A549 (cell line): Measurements from ENCODE around the gene AKAP11. TPM values are rescaled to one million over a fixed set of nuclear protein-coding genes. Genes with fewer than 3 reads are reported as not detected.

Experiments
- ATAC-seq, 2 experiments: fragments of 200-7000 bp in 1 of 2; fragments of >200 bp in 1 of 2; cut with Nextera tagmentation in 1 of 2; cut with Tn5 transposase in 1 of 2; 3 replicates each; pipeline versions ENCODE4 v1.8.0 to v1.9.1; 2018 to 2020; ENCODE audit warnings: mild to moderate bottlenecking in 1 of 2, moderate library complexity in 1 of 2
- CTCF ChIA-PET: fragments of 300-600 bp; sonication (Branson Sonifier 250); formaldehyde crosslinking; extraction: SDS; loops from one replicate; lab custom pipeline; 2021; ENCODE audit warnings: antibody characterized with exemption, inconsistent platforms; lab: Yijun Ruan, JAX
- POLR2A ChIA-PET: fragments of 350-600 bp; formaldehyde crosslinking; extraction: SDS; loops from one replicate; lab custom pipeline; 2021; ENCODE audit warnings: antibody characterized with exemption, inconsistent platforms; lab: Yijun Ruan, JAX
- DNase-seq, 2 experiments: peaks; one replicate each; pipeline versions ENCODE4 v3.0.0 to v3.0.0-alpha.2; 2011 to 2016; ENCODE audit warnings: low read depth in 1 of 2, low spot score in 1 of 2
- FAIRE-seq: peaks from 2 replicates; lab custom pipeline; 2011; peaks lifted over from hg19 to GRCh38; lab: Jason Lieb, UNC
- H3K27ac ChIP-seq, 2 experiments: fragments of >200 bp; sonication (Bioruptor Twin); formaldehyde crosslinking; 3 replicates each; pipeline ENCODE4 v1.5.1; 2016 to 2017
- H3K4me1 ChIP-seq: fragments of >200 bp; sonication (Bioruptor Twin); formaldehyde crosslinking; 3 replicates; pipeline ENCODE4 v1.6.1; 2016
- H3K4me2 ChIP-seq: fragments of >200 bp; sonication (Bioruptor Twin); formaldehyde crosslinking; 3 replicates; pipeline ENCODE4 v1.6.1; 2016
- H3K4me3 ChIP-seq: fragments of >200 bp; sonication (Bioruptor Twin); formaldehyde crosslinking; 3 replicates; pipeline ENCODE4 v1.5.1; 2016
- H3K9me3 ChIP-seq: fragments of >200 bp; sonication (Bioruptor Twin); formaldehyde crosslinking; 3 replicates; pipeline ENCODE4 v1.6.1; 2016
- BHLHE40 ChIP-seq: IDR thresholded peaks from 2 replicates; pipeline ENCODE4 v1.6.1; 2012; ENCODE audit warnings: low read depth, low read length, inconsistent platforms
- CBX8 ChIP-seq: fragments of 200-600 bp; sonication (generic); IDR thresholded peaks from 2 replicates; pipeline ENCODE4 v1.6.1; 2016
- CEBPB ChIP-seq, 2 experiments: fragments of >200 bp in 1 of 2; sonication (Bioruptor Twin) in 1 of 2; formaldehyde crosslinking in 1 of 2; IDR thresholded peaks; 2 replicates each; pipeline ENCODE4 v1.6.1; 2012 to 2016
- CHD2 ChIP-seq: fragments of 150-350 bp; IDR thresholded peaks from 2 replicates; pipeline ENCODE4 v1.6.1; 2014; ENCODE audit warnings: low read length; ENCODE audit not compliant: partially characterized antibody
- EHF ChIP-seq: fragments of 250-450 bp; sonication (Bioruptor Pico); IDR thresholded peaks from 2 replicates; pipeline ENCODE4 v1.5.0; 2020; ENCODE audit warnings: mild to moderate bottlenecking
- EP300 ChIP-seq, 2 experiments: fragments of >200 bp; sonication (Bioruptor Twin); formaldehyde crosslinking; IDR thresholded peaks; 2 replicates in 1 of 2; 3 replicates in 1 of 2; pipeline ENCODE4 v1.6.1; 2016 to 2017
- ESRRA ChIP-seq: fragments of 150-350 bp; IDR thresholded peaks from 2 replicates; pipeline ENCODE4 v1.6.1; 2014; ENCODE audit warnings: mild to moderate bottlenecking, low read length, borderline replicate concordance
- FOSB ChIP-seq: fragments of 250-450 bp; sonication (Bioruptor Pico); IDR thresholded peaks from 2 replicates; pipeline ENCODE4 v1.5.0; 2020; ENCODE audit warnings: mild to moderate bottlenecking, moderate library complexity
- FOSL2 ChIP-seq, 2 experiments: fragments of 450-650 bp in 1 of 2; fragments of >200 bp in 1 of 2; sonication (Bioruptor Twin) in 1 of 2; formaldehyde crosslinking; IDR thresholded peaks; 2 replicates each; pipeline versions ENCODE4 v1.5.0 to v1.6.1; 2016 to 2020; ENCODE audit warnings: mild to moderate bottlenecking in 1 of 2, moderate library complexity in 1 of 2
- HOXB13 ChIP-seq: fragments of 250-450 bp; sonication (Bioruptor Pico); IDR thresholded peaks from 2 replicates; pipeline ENCODE4 v1.5.0; 2020; ENCODE audit warnings: low read depth, mild to moderate bottlenecking, moderate library complexity
- MAFK ChIP-seq: fragments of 450-650 bp; IDR thresholded peaks from 2 replicates; pipeline ENCODE4 v1.6.1; 2014; ENCODE audit not compliant: partially characterized antibody
- MAZ ChIP-seq: fragments of 150-350 bp; IDR thresholded peaks from 2 replicates; pipeline ENCODE4 v1.6.1; 2014; ENCODE audit warnings: antibody characterized with exemption, low read depth, low read length, borderline replicate concordance
- PHF8 ChIP-seq: fragments of 200-600 bp; sonication (generic); IDR thresholded peaks from 2 replicates; pipeline ENCODE4 v1.6.1; 2016; ENCODE audit warnings: low read depth, mild to moderate bottlenecking, antibody characterized with exemption, moderate library complexity, borderline replicate concordance
- POLR2A ChIP-seq: IDR thresholded peaks from 2 replicates; pipeline ENCODE4 v1.6.1; 2012; ENCODE audit warnings: mild to moderate bottlenecking, low read length
- RAD21 ChIP-seq, 2 experiments: fragments of >200 bp in 1 of 2; sonication (Bioruptor Twin) in 1 of 2; formaldehyde crosslinking in 1 of 2; IDR thresholded peaks in 1 of 2; conservative IDR thresholded peaks in 1 of 2; 2 replicates in 1 of 2; 3 replicates in 1 of 2; pipeline ENCODE4 v1.6.1; 2012 to 2018; ENCODE audit warnings: inconsistent platforms in 1 of 2
- RCOR1 ChIP-seq: fragments of 150-350 bp; IDR thresholded peaks from 2 replicates; pipeline ENCODE4 v1.6.1; 2014; ENCODE audit warnings: antibody characterized with exemption, low read length, low read depth
- TFCP2L1 ChIP-seq: fragments of 250-450 bp; sonication (Bioruptor Pico); IDR thresholded peaks from 2 replicates; pipeline ENCODE4 v1.5.0; 2021; ENCODE audit warnings: mild to moderate bottlenecking
- TP53 ChIP-seq: fragments of 250-450 bp; sonication (Bioruptor Pico); IDR thresholded peaks from 2 replicates; pipeline ENCODE4 v1.5.0; 2021; ENCODE audit warnings: mild to moderate bottlenecking, moderate library complexity
- ZSCAN20 ChIP-seq: fragments of 250-450 bp; sonication (Bioruptor Pico); IDR thresholded peaks from 2 replicates; pipeline ENCODE4 v1.8.0; 2022; ENCODE audit warnings: mild to moderate bottlenecking, moderate library complexity
- WGBS: methylation state at CpG from one replicate; pipeline ENCODE4 v1.1.6; 2017; ENCODE audit errors: missing lambda C conversion rate; 5-methylcytosine and 5-hydroxymethylcytosine counted together
- polyA plus RNA-seq, 4 experiments: library from polyadenylated mRNA; depleted of rRNA in 3 of 4; stranded (reverse); fragments of >200 nt; fragmentation: RNase III in 1 of 4; extraction: RNeasy Plus Mini Kit Qiagen cat#74134 plus additional on column Dnase treatment in 1 of 4; gene quantifications; 2 replicates in 3 of 4; 3 replicates in 1 of 4; pipeline ENCODE4 v1.2.3, GENCODE V29; 2011 to 2017
- TF ChIP-seq, protein P1 (sequence below): fragments of >200 bp; sonication (Bioruptor Twin); formaldehyde crosslinking; IDR thresholded peaks from 3 replicates; pipeline ENCODE4 v1.6.1; 2016
- TF ChIP-seq, protein P2 (sequence below): IDR thresholded peaks from 2 replicates; pipeline ENCODE4 v1.6.1; 2012
- TF ChIP-seq, protein P3 (sequence below): fragments of 450-650 bp; IDR thresholded peaks from 2 replicates; pipeline ENCODE4 v1.6.1; 2014; ENCODE audit warnings: antibody characterized with exemption
- TF ChIP-seq, protein P4 (sequence below): fragments of >200 bp; sonication (Bioruptor Twin); formaldehyde crosslinking; IDR thresholded peaks from 3 replicates; pipeline ENCODE4 v1.5.1; 2016
- TF ChIP-seq, protein P5 (sequence below): fragments of 150-350 bp; IDR thresholded peaks from 2 replicates; pipeline ENCODE4 v1.6.1; 2014; ENCODE audit warnings: low read depth, mild to moderate bottlenecking, low read length
- TF ChIP-seq, protein P6 (sequence below): fragments of >200 bp; sonication (Bioruptor Twin); formaldehyde crosslinking; IDR thresholded peaks from 2 replicates; pipeline ENCODE4 v1.6.1; 2016
- TF ChIP-seq, protein P7 (sequence below): fragments of 250-450 bp; sonication (Bioruptor Pico); IDR thresholded peaks from 2 replicates; pipeline ENCODE4 v1.5.0; 2021; ENCODE audit warnings: mild to moderate bottlenecking, moderate library complexity, borderline replicate concordance

AKAP11 gene
- polyA plus RNA-seq, 2 of the 4 experiments (the other 2 are of a cell fraction), result 7.2 to 21.3 TPM

DNA sequence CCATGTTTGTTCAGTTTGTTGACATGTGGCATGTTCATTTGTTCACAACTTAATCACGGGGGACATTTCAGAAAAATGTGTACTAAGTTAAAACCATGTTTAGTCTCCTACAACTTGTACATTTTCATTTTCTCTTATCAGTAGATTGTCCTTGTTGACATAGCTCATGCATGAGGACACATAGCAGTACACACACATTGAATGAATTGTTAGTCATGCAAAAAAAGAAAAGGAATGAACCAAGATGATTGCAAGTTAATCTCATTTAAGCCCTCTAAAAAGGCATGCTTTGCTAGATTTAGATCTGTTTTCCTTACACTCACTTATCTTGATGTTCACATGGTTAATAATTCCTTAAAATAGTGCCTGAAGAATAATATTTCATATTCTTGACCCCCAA, 38.2 kb upstream of the AKAP11 start:
- Histone ChIP-seq H3K4me2 (no peak overlapping the region), H3K9me3 (no peaks in the 10 kb centered on the region), H3K27ac (no peak overlapping the region), H3K4me3 (no peak overlapping the region), H3K4me1 (peaks cover 12% of the 10 kb centered on the region)
- TF ChIP-seq TP53 (CRISPR knock-in tag), result no peak
- no peak for TF ChIP-seq FOSL2 (IDR thresholded peaks at IDR 0.05)
- no peak for TF ChIP-seq FOSL2 (CRISPR knock-in tag; IDR thresholded peaks at IDR 0.05)
- TF ChIP-seq MAZ, result no peak
- TF ChIP-seq TFCP2L1 (CRISPR knock-in tag), result no peak
- TF ChIP-seq ESRRA, result no peak
- no peak for TF ChIP-seq MAFK
- no peak for TF ChIP-seq CHD2
- CTCF ChIA-PET, result no interaction called here
- WGBS, result 57% methylated on average over 1 of the region's 1 CpG
- FAIRE-seq (no peak), ATAC-seq (no peak), DNase-seq (no peak)
- POLR2A ChIA-PET, result no interaction called here

DNA sequence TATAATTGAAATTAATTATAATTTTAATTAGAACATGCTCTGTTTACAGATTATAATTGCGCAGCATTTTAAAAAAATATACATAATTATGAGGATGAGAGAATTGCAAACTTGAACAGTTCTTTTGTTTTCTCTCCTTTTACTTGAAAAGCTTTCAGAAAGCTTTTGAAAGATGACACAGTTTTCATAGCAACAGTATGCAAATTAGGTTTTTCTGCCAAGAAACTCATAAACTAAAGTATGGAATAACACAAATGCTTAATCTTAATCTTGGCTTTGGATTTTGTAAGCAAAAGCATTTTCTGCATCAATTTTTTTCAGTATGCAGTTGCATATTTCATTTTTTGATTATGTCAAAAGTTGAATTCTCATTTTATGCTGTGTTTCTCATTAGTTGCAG, 32.8 kb upstream of the AKAP11 start:
- TF ChIP-seq TP53 (CRISPR knock-in tag), result no peak
- TF ChIP-seq, protein P1, sequence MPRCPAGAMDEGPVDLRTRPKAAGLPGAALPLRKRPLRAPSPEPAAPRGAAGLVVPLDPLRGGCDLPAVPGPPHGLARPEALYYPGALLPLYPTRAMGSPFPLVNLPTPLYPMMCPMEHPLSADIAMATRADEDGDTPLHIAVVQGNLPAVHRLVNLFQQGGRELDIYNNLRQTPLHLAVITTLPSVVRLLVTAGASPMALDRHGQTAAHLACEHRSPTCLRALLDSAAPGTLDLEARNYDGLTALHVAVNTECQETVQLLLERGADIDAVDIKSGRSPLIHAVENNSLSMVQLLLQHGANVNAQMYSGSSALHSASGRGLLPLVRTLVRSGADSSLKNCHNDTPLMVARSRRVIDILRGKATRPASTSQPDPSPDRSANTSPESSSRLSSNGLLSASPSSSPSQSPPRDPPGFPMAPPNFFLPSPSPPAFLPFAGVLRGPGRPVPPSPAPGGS, result no peak
- no peak for TF ChIP-seq POLR2A
- TF ChIP-seq CHD2, result no peak
- TF ChIP-seq ZSCAN20, result no peak
- TF ChIP-seq, protein P2, sequence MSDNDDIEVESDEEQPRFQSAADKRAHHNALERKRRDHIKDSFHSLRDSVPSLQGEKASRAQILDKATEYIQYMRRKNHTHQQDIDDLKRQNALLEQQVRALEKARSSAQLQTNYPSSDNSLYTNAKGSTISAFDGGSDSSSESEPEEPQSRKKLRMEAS, result no peak
- TF ChIP-seq, protein P3, sequence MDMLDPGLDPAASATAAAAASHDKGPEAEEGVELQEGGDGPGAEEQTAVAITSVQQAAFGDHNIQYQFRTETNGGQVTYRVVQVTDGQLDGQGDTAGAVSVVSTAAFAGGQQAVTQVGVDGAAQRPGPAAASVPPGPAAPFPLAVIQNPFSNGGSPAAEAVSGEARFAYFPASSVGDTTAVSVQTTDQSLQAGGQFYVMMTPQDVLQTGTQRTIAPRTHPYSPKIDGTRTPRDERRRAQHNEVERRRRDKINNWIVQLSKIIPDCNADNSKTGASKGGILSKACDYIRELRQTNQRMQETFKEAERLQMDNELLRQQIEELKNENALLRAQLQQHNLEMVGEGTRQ, result no peak
- TF ChIP-seq RCOR1, result no peak
- no peak for TF ChIP-seq EP300 (IDR thresholded peaks at IDR 0.05)
- TF ChIP-seq, protein P4, sequence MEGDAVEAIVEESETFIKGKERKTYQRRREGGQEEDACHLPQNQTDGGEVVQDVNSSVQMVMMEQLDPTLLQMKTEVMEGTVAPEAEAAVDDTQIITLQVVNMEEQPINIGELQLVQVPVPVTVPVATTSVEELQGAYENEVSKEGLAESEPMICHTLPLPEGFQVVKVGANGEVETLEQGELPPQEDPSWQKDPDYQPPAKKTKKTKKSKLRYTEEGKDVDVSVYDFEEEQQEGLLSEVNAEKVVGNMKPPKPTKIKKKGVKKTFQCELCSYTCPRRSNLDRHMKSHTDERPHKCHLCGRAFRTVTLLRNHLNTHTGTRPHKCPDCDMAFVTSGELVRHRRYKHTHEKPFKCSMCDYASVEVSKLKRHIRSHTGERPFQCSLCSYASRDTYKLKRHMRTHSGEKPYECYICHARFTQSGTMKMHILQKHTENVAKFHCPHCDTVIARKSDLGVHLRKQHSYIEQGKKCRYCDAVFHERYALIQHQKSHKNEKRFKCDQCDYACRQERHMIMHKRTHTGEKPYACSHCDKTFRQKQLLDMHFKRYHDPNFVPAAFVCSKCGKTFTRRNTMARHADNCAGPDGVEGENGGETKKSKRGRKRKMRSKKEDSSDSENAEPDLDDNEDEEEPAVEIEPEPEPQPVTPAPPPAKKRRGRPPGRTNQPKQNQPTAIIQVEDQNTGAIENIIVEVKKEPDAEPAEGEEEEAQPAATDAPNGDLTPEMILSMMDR, result no peak
- no peak for TF ChIP-seq CBX8
- TF ChIP-seq PHF8, result no peak
- no peak for TF ChIP-seq EHF (CRISPR knock-in tag)
- TF ChIP-seq BHLHE40, result no peak
- Histone ChIP-seq H3K4me3 (no peak overlapping the region), H3K27ac (peak overlapping the region; percentile 25 to 44; a peak in 1 of 6 replicates), H3K4me2 (peak overlapping the region; percentile 25; the same call in 2 of the 3 replicates), H3K9me3 (no peaks in the 10 kb centered on the region), H3K4me1 (peaks cover 18% of the 10 kb centered on the region)
- CTCF ChIA-PET, result no interaction called here
- POLR2A ChIA-PET, result no interaction called here
- WGBS, result 95% methylated on average over 1 of the region's 1 CpG
- DNase-seq (no peak), ATAC-seq (no peak), FAIRE-seq (no peak)

DNA sequence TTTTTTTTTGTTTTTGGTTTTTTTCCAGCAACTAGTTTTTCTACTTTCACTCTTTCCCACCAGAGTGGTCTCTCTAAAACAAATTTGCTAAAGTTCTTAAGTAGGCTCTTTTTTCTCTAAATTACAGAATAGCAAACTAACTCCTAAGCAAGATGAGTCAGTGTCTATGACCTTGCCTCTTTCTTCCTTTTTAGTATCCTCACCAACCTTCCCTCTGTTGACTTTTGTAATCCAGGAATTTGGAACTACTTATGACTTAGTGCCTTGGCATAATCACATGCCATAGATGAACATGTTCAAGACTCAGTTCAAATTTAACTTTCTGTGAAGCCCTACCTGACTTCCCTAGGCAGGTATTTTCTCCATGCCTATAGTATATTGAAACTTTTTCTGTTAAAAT, 32.3 kb upstream of the AKAP11 start:
- Histone ChIP-seq H3K4me2 (peak overlapping the region; percentile 25; the same call in 2 of the 3 replicates), H3K4me1 (peaks cover 18% of the 10 kb centered on the region), H3K9me3 (no peaks in the 10 kb centered on the region), H3K27ac (peak overlapping the region; percentile 25 to 44; a peak in 1 of 6 replicates), H3K4me3 (no peak overlapping the region)
- TF ChIP-seq, protein P5, sequence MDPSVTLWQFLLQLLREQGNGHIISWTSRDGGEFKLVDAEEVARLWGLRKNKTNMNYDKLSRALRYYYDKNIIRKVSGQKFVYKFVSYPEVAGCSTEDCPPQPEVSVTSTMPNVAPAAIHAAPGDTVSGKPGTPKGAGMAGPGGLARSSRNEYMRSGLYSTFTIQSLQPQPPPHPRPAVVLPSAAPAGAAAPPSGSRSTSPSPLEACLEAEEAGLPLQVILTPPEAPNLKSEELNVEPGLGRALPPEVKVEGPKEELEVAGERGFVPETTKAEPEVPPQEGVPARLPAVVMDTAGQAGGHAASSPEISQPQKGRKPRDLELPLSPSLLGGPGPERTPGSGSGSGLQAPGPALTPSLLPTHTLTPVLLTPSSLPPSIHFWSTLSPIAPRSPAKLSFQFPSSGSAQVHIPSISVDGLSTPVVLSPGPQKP, result no peak
- TF ChIP-seq CEBPB (IDR thresholded peaks at IDR 0.05) (no peak), FOSL2 (IDR thresholded peaks at IDR 0.05) (no peak), FOSL2 (CRISPR knock-in tag; IDR thresholded peaks at IDR 0.05) (peak; percentile 40; the same call in 1 of the 2 replicates), RAD21 (conservative IDR thresholded peaks at IDR 0.05 in 1 of 2, IDR thresholded peaks at IDR 0.05 in 1 of 2) (no peak), FOSB (CRISPR knock-in tag) (no peak), HOXB13 (CRISPR knock-in tag) (no peak)
- TF ChIP-seq, protein P6, sequence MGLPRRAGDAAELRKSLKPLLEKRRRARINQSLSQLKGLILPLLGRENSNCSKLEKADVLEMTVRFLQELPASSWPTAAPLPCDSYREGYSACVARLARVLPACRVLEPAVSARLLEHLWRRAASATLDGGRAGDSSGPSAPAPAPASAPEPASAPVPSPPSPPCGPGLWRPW, result no peak
- TF ChIP-seq, protein P7, sequence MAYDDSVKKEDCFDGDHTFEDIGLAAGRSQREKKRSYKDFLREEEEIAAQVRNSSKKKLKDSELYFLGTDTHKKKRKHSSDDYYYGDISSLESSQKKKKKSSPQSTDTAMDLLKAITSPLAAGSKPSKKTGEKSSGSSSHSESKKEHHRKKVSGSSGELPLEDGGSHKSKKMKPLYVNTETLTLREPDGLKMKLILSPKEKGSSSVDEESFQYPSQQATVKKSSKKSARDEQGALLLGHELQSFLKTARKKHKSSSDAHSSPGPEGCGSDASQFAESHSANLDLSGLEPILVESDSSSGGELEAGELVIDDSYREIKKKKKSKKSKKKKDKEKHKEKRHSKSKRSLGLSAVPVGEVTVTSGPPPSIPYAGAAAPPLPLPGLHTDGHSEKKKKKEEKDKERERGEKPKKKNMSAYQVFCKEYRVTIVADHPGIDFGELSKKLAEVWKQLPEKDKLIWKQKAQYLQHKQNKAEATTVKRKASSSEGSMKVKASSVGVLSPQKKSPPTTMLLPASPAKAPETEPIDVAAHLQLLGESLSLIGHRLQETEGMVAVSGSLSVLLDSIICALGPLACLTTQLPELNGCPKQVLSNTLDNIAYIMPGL (CRISPR knock-in tag), result no peak
- FAIRE-seq, result no peak
- ChIA-PET CTCF (no interaction called here), POLR2A (no interaction called here)
- ATAC-seq, result no peak
- peak in 1 of 2 experiments; percentile 12 for DNase-seq
